ENCODE measurements around the gene PRIMPOL. TPM values are rescaled to one million over a fixed set of nuclear protein-coding genes. Genes with fewer than 3 reads are reported as not detected.

The PRIMPOL gene
- total and polyA plus RNA-seq, 9 of the 15 experiments (the other 6 are each of a cell fraction or from before 2014, with no cell fraction given), result 11.0 to 32.0 (median 16.1) TPM

DNA sequence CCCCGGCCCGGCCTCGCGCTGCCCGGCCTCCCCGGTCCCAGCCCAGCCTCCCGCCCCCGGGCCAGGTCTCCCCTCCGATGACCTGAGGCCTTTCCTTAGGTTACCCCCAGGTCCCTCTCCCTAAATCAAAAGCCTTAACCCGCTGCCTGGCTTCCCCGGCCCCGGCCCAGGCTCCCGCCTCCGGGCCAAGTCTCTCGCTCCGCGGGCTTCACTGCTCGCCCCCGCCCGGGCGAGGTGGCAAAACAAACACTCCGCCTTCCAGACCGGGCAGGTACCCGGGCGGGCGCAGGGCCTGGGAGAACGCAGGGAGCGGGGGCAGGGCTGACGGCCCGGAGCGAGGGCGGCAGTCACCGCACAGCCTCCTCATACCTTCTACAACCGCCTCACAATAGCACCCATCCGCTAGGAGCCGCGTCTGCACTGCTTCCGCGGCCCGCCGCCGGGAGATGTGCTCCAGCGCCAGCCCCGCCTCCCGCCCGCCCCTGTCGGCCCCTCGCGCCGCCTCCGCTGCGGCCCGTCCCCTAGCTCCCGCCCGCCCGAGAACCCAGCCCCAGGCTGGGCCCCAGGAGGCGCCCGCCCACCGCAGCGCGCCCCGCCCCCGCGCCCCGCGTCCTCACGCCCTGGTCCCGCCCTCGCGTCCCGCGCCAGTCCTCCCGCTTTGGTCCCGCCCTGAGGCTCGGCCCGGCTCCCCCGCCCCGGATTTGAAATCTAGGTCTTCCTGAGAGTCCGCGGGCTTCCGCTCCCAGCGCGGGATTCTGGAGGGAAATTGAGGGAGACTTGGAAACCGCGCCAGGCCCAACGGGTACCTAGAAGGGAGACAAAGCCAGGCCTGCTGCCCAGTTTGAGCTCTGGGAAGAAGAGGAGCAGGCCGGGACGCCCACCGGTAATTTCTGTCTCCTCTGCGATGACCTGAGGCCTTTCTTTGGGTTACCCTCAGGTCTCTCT is at the start of gene PRIMPOL, which contains the start of gene CASP3 (continued):
- TF ChIP-seq, protein P1, sequence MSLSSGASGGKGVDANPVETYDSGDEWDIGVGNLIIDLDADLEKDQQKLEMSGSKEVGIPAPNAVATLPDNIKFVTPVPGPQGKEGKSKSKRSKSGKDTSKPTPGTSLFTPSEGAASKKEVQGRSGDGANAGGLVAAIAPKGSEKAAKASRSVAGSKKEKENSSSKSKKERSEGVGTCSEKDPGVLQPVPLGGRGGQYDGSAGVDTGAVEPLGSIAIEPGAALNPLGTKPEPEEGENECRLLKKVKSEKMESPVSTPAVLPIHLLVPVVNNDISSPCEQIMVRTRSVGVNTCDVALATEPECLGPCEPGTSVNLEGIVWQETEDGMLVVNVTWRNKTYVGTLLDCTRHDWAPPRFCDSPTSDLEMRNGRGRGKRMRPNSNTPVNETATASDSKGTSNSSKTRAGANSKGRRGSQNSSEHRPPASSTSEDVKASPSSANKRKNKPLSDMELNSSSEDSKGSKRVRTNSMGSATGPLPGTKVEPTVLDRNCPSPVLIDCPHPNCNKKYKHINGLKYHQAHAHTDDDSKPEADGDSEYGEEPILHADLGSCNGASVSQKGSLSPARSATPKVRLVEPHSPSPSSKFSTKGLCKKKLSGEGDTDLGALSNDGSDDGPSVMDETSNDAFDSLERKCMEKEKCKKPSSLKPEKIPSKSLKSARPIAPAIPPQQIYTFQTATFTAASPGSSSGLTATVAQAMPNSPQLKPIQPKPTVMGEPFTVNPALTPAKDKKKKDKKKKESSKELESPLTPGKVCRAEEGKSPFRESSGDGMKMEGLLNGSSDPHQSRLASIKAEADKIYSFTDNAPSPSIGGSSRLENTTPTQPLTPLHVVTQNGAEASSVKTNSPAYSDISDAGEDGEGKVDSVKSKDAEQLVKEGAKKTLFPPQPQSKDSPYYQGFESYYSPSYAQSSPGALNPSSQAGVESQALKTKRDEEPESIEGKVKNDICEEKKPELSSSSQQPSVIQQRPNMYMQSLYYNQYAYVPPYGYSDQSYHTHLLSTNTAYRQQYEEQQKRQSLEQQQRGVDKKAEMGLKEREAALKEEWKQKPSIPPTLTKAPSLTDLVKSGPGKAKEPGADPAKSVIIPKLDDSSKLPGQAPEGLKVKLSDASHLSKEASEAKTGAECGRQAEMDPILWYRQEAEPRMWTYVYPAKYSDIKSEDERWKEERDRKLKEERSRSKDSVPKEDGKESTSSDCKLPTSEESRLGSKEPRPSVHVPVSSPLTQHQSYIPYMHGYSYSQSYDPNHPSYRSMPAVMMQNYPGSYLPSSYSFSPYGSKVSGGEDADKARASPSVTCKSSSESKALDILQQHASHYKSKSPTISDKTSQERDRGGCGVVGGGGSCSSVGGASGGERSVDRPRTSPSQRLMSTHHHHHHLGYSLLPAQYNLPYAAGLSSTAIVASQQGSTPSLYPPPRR (CRISPR knock-in tag; IDR thresholded peaks at IDR 0.05; ENCODE audit: borderline replicate concordance), result no peak
- no peak for TF ChIP-seq YBX1 (IDR thresholded peaks at IDR 0.05)
- TF ChIP-seq CEBPB (tag; IDR thresholded peaks at IDR 0.05), result no peak
- TF ChIP-seq IRF1 (CRISPR knock-in tag; IDR thresholded peaks at IDR 0.05; ENCODE audit: borderline replicate concordance), result no peak
- TF ChIP-seq ZNF785 (CRISPR knock-in tag; IDR thresholded peaks at IDR 0.05), result no peak
- peak; percentile 89 for TF ChIP-seq EGR1 (conservative IDR thresholded peaks at IDR 0.05)
- TF ChIP-seq ARHGAP35 (IDR thresholded peaks at IDR 0.05; ENCODE audit: partially characterized antibody), result no peak
- no peak for TF ChIP-seq ZNF253 (CRISPR knock-in tag; conservative IDR thresholded peaks at IDR 0.05)
- peak; percentile 69 for TF ChIP-seq POLR2B (IDR thresholded peaks at IDR 0.05; ENCODE audit: low read depth, partially characterized antibody)
- no peak for TF ChIP-seq USF2 (CRISPR knock-in tag; IDR thresholded peaks at IDR 0.05)
- no peak for TF ChIP-seq KAT8 (IDR thresholded peaks at IDR 0.05; ENCODE audit: low read depth)
- no peak for TF ChIP-seq XRCC3 (IDR thresholded peaks at IDR 0.05)
- TF ChIP-seq SMARCA5 (IDR thresholded peaks at IDR 0.05), result no peak
- no peak for TF ChIP-seq BRD9 (IDR thresholded peaks at IDR 0.05; ENCODE audit: low read depth, partially characterized antibody)
- TF ChIP-seq CREM (IDR thresholded peaks at IDR 0.05; ENCODE audit: low read depth), result peak; percentile 53
- no peak for TF ChIP-seq PURB (CRISPR knock-in tag; IDR thresholded peaks at IDR 0.05; ENCODE audit: low read depth)
- peak; percentile 53 for TF ChIP-seq RB1 (IDR thresholded peaks at IDR 0.05; ENCODE audit: low read depth)
- TF ChIP-seq RBBP5 (IDR thresholded peaks at IDR 0.05; ENCODE audit: borderline replicate concordance, insufficient read depth, low read length, poor library complexity, severe bottlenecking), result peak; percentile 41
- no peak for TF ChIP-seq SIN3B (IDR thresholded peaks at IDR 0.05; ENCODE audit: low read depth)
- TF ChIP-seq CAMTA2 (CRISPR knock-in tag; conservative IDR thresholded peaks at IDR 0.05), result no peak
- TF ChIP-seq, protein P2, sequence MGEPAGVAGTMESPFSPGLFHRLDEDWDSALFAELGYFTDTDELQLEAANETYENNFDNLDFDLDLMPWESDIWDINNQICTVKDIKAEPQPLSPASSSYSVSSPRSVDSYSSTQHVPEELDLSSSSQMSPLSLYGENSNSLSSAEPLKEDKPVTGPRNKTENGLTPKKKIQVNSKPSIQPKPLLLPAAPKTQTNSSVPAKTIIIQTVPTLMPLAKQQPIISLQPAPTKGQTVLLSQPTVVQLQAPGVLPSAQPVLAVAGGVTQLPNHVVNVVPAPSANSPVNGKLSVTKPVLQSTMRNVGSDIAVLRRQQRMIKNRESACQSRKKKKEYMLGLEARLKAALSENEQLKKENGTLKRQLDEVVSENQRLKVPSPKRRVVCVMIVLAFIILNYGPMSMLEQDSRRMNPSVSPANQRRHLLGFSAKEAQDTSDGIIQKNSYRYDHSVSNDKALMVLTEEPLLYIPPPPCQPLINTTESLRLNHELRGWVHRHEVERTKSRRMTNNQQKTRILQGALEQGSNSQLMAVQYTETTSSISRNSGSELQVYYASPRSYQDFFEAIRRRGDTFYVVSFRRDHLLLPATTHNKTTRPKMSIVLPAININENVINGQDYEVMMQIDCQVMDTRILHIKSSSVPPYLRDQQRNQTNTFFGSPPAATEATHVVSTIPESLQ (CRISPR knock-in tag; IDR thresholded peaks at IDR 0.05), result no peak

Data from K562 (cell line).